Heart right ventricle (tissue), 16 donors: ENCODE results near the gene MBTPS1. TPM values are rescaled to one million over a fixed set of nuclear protein-coding genes. Genes with fewer than 3 reads are reported as not detected.

Experiments
- ATAC-seq, 8 donors: fragments of 200-7000 bp; cut with Tn5 transposase; one replicate each; pipeline ENCODE4 v1.9.1; 2020; ENCODE audit warnings: mild to moderate bottlenecking in 8 of 8, moderate library complexity in 8 of 8, moderate number of reproducible peaks in 1 of 8
- DNase-seq, 2 donors: peaks; one replicate each; pipeline ENCODE4 v3.0.0-alpha.2; 2020
- H3K27ac ChIP-seq, 10 donors: fragments of 200-600 bp; sonication (generic) in 2 of 10; one replicate each; pipeline versions ENCODE4 v1.5.0 to v1.8.0; 2020 to 2022; ENCODE audit warnings: mild to moderate bottlenecking in 3 of 10
- H3K27me3 ChIP-seq, 7 donors: fragments of 200-600 bp; one replicate each; pipeline ENCODE4 v1.8.0; 2021 to 2022; ENCODE audit warnings: mild to moderate bottlenecking in 2 of 7
- H3K36me3 ChIP-seq, 9 donors: fragments of 200-600 bp; sonication (generic) in 1 of 9; one replicate each; pipeline versions ENCODE4 v1.5.0 to v1.8.0; 2020 to 2022; ENCODE audit warnings: mild to moderate bottlenecking in 2 of 9
- H3K4me1 ChIP-seq, 9 donors: fragments of 200-600 bp; sonication (generic) in 1 of 9; one replicate each; pipeline versions ENCODE4 v1.5.0 to v1.8.0; 2020 to 2022; ENCODE audit warnings: mild to moderate bottlenecking in 4 of 9
- H3K4me3 ChIP-seq, 10 donors: fragments of 200-600 bp; sonication (generic) in 2 of 10; one replicate each; pipeline versions ENCODE4 v1.5.0 to v1.8.0; 2020 to 2022; ENCODE audit warnings: mild to moderate bottlenecking in 7 of 10, moderate library complexity in 2 of 10
- H3K9me3 ChIP-seq, 11 donors: fragments of 200-600 bp in 10 of 11; sonication (generic) in 2 of 11; one replicate each; pipeline versions ENCODE4 v1.5.0 to v1.8.0; 2013 to 2022; ENCODE audit warnings: mild to moderate bottlenecking in 2 of 11, control low read depth in 1 of 11, moderate library complexity in 1 of 11
- CTCF ChIP-seq, 9 donors: fragments of 200-600 bp; sonication (generic) in 2 of 9; IDR thresholded peaks; one replicate each; pipeline versions ENCODE4 v1.5.0 to v1.8.0; 2021 to 2022; ENCODE audit warnings: antibody characterized with exemption in 9 of 9, mild to moderate bottlenecking in 5 of 9, moderate library complexity in 1 of 9
- WGBS, 2 donors: extraction: QIAGEN DNeasy Blood & Tissue Kit; methylation state at CpG; one replicate each; pipeline ENCODE4 v1.1.7; 2013; ENCODE audit warnings: inconsistent platforms in 1 of 2; 5-methylcytosine and 5-hydroxymethylcytosine counted together
- intact Hi-C, 10 donors: fragments of 100-400 bp; cut with DNase I; formaldehyde crosslinking; loops; one replicate each; pipeline versions ENCODE4 v1.11.1 to v1.14.2; 2022
- polyA plus RNA-seq, 2 donors: library from polyadenylated mRNA; stranded (reverse); fragments of 200-250 nt; gene quantifications; one replicate each; pipeline ENCODE4 v1.2.3, GENCODE V29; 2013
- total RNA-seq, 10 donors: library from RNA; stranded (reverse); fragmentation: NEBNext Ultra II Directional in 3 of 10; extraction: Animal tissue kit (Norgen Biotek cat#: 25700) in 3 of 10; gene quantifications; one replicate each; pipeline versions ENCODE4 v1.2.1 to v1.2.4, GENCODE V29; 2021 to 2023
- donor health status: Arrhythmogenic right ventricular cardiomyopathy.
- donor health status: ischemic (EF 13 %, LVEDD 7.1; RV severe dilation, severe dysfunction).
- donor health status: healthy with polysubstance abuse.
- donor health status: DM: no; HTN: yes; CAD: no.
- donor health status: DM: no; HTN: no; CAD: no.
- donor health status: ischemic (EF 25% LVEDD 6.9; RV normal size, moderate dysfunction).
- donor health status: ischemic (EF 25% LVEDD 5.7; RV mildly dilated, moderate dysfunction).
- donor health status: healthy.
- donor health status: DM: yes; HTN: yes; CAD: no.
- donor health status: Ischemic cardiomyopathy.
- donor health status: ischemic (EF 35%, LVEDD 5.7; RV mildly dilated, moderate dysfunction).
- donor health status: nonischemic (EF 11% LVEDD 7.7; RV severe dilation, severe dysfunction).
- donor health status: DM: yes; HTN: yes; CAD: no.
- donor health status: PGD.
- donor health status: ischemic (EF 29% LVEDD 5.4; RV normal size, mild dysfunction).
- donor health status: nonischemic (EF 23%, LVEDD 6.1; RV moderate dilation, normal function).

The MBTPS1 gene
- total and polyA plus RNA-seq, 12 donors, result 41.4 to 122 (median 66.0) TPM

- WGBS, 2 donors, result 59 to 71% methylated on average over 12 of the region's 12 CpGs
- intact Hi-C loops, result loop anchor here in 5 of 10 donors (5.0 to 10.0 kb wide), 4 partner anchors 88 to 398 kb away; partner anchors contain the start of genes TAF1C (in 2 of the 5) and ADAD2 (in 1 of the 5)
- Histone ChIP-seq H3K27me3 (no peaks in the 10 kb centered on the region), H3K36me3 (peaks cover 0 to 100% (median 64%) of the 10 kb centered on the region in 9 donors), H3K27ac (peak overlapping the region in 9 of 10 donors; percentile 13 to 77 (median 66)), H3K4me1 (peaks cover 0 to 43% (median 19%) of the 10 kb centered on the region in 9 donors), H3K9me3 (no peaks in the 10 kb centered on the region), H3K4me3 (no peak overlapping the region)
- no peak for DNase-seq
- ATAC-seq, result no peak
- no peak for TF ChIP-seq CTCF (IDR thresholded peaks at IDR 0.05)
These were observed 29.7 kb downstream of the MBTPS1 start for GRCh38 chr16:84087001-84087400.

DNA sequence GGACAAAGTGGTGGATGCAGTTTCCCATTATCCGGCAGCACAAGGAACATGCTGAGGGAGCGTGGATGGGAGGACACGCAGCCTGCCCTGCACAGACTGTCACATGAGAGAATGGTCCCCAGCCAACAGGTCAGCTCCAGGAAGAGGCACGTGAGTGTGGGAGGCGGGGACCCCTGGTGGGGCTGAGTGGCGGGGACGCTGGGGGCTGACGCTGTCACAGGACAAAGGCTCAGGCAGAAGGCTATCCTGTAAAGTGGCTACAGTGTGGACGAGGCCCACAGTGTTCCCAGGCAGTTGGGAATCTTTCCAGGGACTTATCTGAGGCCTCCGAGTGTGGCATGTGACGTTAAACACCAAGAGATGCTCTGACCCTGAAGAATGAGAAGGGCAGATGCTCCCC, 30.4 kb downstream of the MBTPS1 start:
- intact Hi-C loops, result loop anchor here in 5 of 10 donors (5.0 to 10.0 kb wide), 4 partner anchors 88 to 398 kb away; partner anchors contain the start of genes TAF1C (in 2 of the 5) and ADAD2 (in 1 of the 5)

DNA sequence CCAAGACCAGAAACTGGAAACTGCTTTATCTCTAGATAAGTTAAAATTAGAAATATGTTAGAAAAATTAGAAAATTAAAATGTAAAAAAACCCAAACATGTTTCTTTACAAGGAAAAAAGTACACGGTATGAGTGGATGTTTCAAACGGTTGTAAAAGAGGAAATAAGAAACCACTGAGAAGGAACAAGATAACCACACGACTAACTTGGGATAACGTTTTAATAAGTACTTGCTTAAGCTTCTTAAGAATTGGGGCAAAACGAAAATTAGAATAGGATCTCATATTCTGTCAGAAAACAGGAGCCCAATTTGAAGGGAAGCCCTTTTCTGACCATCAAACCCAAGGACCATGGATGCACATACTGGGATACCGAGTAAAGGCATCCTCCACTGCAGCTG, 31.0 kb downstream of the MBTPS1 start:
- TF ChIP-seq CTCF (IDR thresholded peaks at IDR 0.05), result no peak
- peak overlapping the region; percentile 13 to 77 (median 66) for H3K27ac ChIP-seq
- no peak for ATAC-seq
- no peaks in the 10 kb centered on the region for H3K27me3 ChIP-seq
- no peak for DNase-seq
- no peaks in the 10 kb centered on the region for H3K9me3 ChIP-seq
- intact Hi-C loops, result loop anchor here in 7 of 10 donors (2.0 to 10.0 kb wide), 6 partner anchors 61 to 399 kb away; partner anchors contain the start of genes TAF1C (in 2 of the 7) and ADAD2 (in 1 of the 7)
- WGBS, 2 donors, result 42 to 49% methylated on average over 6 of the region's 6 CpGs
- H3K4me1 ChIP-seq, result peaks cover 0 to 43% (median 15%) of the 10 kb centered on the region in 9 donors
- H3K4me3 ChIP-seq, result no peak overlapping the region
- H3K36me3 ChIP-seq, result peaks cover 0 to 100% (median 62%) of the 10 kb centered on the region in 9 donors

More for the DNA sequence above, 30.4 kb downstream of the MBTPS1 start:
- Histone ChIP-seq H3K27ac (peak overlapping the region; percentile 13 to 77 (median 66)), H3K36me3 (peaks cover 0 to 100% (median 64%) of the 10 kb centered on the region in 9 donors), H3K4me1 (peaks cover 0 to 42% (median 15%) of the 10 kb centered on the region in 9 donors), H3K27me3 (no peaks in the 10 kb centered on the region), H3K9me3 (no peaks in the 10 kb centered on the region), H3K4me3 (no peak overlapping the region)
- ATAC-seq, result peak; percentile 47 to 93 (median 83)
- no peak for TF ChIP-seq CTCF (IDR thresholded peaks at IDR 0.05)
- WGBS, 2 donors, result 37 to 57% methylated on average over 11 of the region's 11 CpGs
- DNase-seq, result peak; percentile 64 to 69

DNA sequence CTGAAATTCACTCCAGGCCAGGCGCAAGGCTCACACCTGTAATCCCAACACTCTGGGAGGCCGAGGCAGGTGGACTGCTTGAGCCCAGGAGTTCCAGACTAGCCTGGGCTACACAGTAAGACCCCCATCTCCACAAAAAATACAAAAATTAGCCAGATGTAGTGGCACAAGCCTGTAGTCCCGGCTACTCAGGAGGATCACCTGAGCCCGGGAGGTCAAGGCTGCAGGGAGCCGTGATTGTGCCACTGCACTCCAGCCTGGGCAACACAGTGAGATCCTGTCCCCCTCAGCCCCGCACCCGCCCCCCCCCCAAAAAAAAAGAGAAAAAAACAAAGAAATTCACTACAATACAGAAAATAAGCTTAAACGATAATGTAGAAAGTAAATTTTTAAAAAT, 31.5 kb downstream of the MBTPS1 start:
- peaks cover 0 to 100% (median 57%) of the 10 kb centered on the region in 9 donors for H3K36me3 ChIP-seq
- peak overlapping the region in 7 of 10 donors; percentile 56 to 77 (median 66) for H3K27ac ChIP-seq
- intact Hi-C loops, result loop anchor here in 7 of 10 donors (2.0 to 10.0 kb wide), 6 partner anchors 62 to 400 kb away; partner anchors contain the start of genes TAF1C (in 2 of the 7) and ADAD2 (in 1 of the 7)
- no peaks in the 10 kb centered on the region for H3K27me3 ChIP-seq
- H3K9me3 ChIP-seq, result no peaks in the 10 kb centered on the region
- 85 to 90% methylated on average over 8 of the region's 8 CpGs for WGBS, 2 donors
- DNase-seq (no peak), ATAC-seq (no peak)
- TF ChIP-seq CTCF (IDR thresholded peaks at IDR 0.05), result no peak
- no peak overlapping the region for H3K4me3 ChIP-seq
- peaks cover 0 to 48% (median 20%) of the 10 kb centered on the region in 9 donors for H3K4me1 ChIP-seq
